HepG2 (cell line): ENCODE data around the gene NTF3. TPM values are rescaled to one million over a fixed set of nuclear protein-coding genes. Genes with fewer than 3 reads are reported as not detected.

Experiments used
- CBX1 ChIP-seq: IDR thresholded peaks from one replicate; pipeline ENCODE4 v1.6.1; 2016; ENCODE audit warnings: antibody characterized with exemption, low read depth
- DRAP1 ChIP-seq: IDR thresholded peaks from 2 replicates; pipeline ENCODE4 v1.6.1; 2016; ENCODE audit warnings: missing genetic modification reagents, missing compliant biosample characterization
- HOXA7 ChIP-seq: sonication (generic); formaldehyde crosslinking; IDR thresholded peaks from 2 replicates; pipeline ENCODE4 v1.8.1; 2022; ENCODE audit warnings: mild to moderate bottlenecking, missing genetic modification reagents, moderate library complexity
- PRPF4 ChIP-seq: fragments of 200-400 bp; formaldehyde crosslinking; IDR thresholded peaks from 2 replicates; pipeline ENCODE4 v1.6.1; 2016; ENCODE audit warnings: low read length, low read depth; ENCODE audit not compliant: poor library complexity, severe bottlenecking
- SOX6 ChIP-seq, 2 experiments: fragments of 450-650 bp in 1 of 2; sonication (generic) in 1 of 2; formaldehyde crosslinking in 1 of 2; IDR thresholded peaks; 2 replicates each; pipeline versions ENCODE4 v1.4.0 to v1.6.1; 2017 to 2020; ENCODE audit warnings: antibody characterized with exemption in 1 of 2, mild to moderate bottlenecking in 1 of 2, missing genetic modification reagents in 1 of 2
- ZBTB1 ChIP-seq: sonication (generic); formaldehyde crosslinking; IDR thresholded peaks from 2 replicates; pipeline ENCODE4 v1.4.0; 2020; ENCODE audit warnings: missing genetic modification reagents, borderline replicate concordance
- ZMYM2 ChIP-seq: sonication (generic); formaldehyde crosslinking; IDR thresholded peaks from 2 replicates; pipeline ENCODE4 v1.8.0; 2022; ENCODE audit warnings: mild to moderate bottlenecking, missing genetic modification reagents
- ZNF446 ChIP-seq: sonication (generic); formaldehyde crosslinking; IDR thresholded peaks from 2 replicates; pipeline ENCODE4 v1.5.0; 2020; ENCODE audit warnings: mild to moderate bottlenecking, missing genetic modification reagents
- polyA plus RNA-seq, 8 experiments: library from polyadenylated mRNA; depleted of rRNA in 3 of 8; stranded (reverse) in 7 of 8; unstranded in 1 of 8; fragments of >200 nt; fragmentation: Illumina TruSeq in 4 of 8; extraction: Trizol in 4 of 8; gene quantifications; 2 replicates each; pipeline versions ENCODE4 v1.2.1 to v1.2.3, GENCODE V29; 2011 to 2016; ENCODE audit warnings: low read depth in 4 of 8, missing spikeins in 1 of 8, mixed read lengths in 1 of 8; ENCODE audit not compliant: insufficient read depth in 1 of 8
- total RNA-seq, 5 experiments: library from RNA; depleted of rRNA; stranded (reverse); fragments of >200 nt; fragmentation: Illumina TruSeq; extraction: Trizol; gene quantifications; 2 replicates each; pipeline ENCODE4 v1.2.3, GENCODE V29; 2016; ENCODE audit warnings: low read depth in 1 of 5
- TF ChIP-seq, protein P1 (sequence below): sonication (generic); formaldehyde crosslinking; IDR thresholded peaks from 2 replicates; pipeline ENCODE4 v1.4.0; 2020; ENCODE audit warnings: mild to moderate bottlenecking, missing genetic modification reagents
- TF ChIP-seq, protein P2 (sequence below): sonication (generic); formaldehyde crosslinking; IDR thresholded peaks from 2 replicates; pipeline ENCODE4 v1.8.1; 2023; ENCODE audit warnings: missing genetic modification reagents, mild to moderate bottlenecking, borderline replicate concordance

The NTF3 gene
- total and polyA plus RNA-seq, 2 of the 13 experiments (the other 11 are each of a cell fraction or from before 2014, with no cell fraction given): not detected

- TF ChIP-seq, protein P1, sequence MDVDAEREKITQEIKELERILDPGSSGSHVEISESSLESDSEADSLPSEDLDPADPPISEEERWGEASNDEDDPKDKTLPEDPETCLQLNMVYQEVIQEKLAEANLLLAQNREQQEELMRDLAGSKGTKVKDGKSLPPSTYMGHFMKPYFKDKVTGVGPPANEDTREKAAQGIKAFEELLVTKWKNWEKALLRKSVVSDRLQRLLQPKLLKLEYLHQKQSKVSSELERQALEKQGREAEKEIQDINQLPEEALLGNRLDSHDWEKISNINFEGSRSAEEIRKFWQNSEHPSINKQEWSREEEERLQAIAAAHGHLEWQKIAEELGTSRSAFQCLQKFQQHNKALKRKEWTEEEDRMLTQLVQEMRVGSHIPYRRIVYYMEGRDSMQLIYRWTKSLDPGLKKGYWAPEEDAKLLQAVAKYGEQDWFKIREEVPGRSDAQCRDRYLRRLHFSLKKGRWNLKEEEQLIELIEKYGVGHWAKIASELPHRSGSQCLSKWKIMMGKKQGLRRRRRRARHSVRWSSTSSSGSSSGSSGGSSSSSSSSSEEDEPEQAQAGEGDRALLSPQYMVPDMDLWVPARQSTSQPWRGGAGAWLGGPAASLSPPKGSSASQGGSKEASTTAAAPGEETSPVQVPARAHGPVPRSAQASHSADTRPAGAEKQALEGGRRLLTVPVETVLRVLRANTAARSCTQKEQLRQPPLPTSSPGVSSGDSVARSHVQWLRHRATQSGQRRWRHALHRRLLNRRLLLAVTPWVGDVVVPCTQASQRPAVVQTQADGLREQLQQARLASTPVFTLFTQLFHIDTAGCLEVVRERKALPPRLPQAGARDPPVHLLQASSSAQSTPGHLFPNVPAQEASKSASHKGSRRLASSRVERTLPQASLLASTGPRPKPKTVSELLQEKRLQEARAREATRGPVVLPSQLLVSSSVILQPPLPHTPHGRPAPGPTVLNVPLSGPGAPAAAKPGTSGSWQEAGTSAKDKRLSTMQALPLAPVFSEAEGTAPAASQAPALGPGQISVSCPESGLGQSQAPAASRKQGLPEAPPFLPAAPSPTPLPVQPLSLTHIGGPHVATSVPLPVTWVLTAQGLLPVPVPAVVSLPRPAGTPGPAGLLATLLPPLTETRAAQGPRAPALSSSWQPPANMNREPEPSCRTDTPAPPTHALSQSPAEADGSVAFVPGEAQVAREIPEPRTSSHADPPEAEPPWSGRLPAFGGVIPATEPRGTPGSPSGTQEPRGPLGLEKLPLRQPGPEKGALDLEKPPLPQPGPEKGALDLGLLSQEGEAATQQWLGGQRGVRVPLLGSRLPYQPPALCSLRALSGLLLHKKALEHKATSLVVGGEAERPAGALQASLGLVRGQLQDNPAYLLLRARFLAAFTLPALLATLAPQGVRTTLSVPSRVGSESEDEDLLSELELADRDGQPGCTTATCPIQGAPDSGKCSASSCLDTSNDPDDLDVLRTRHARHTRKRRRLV (CRISPR knock-in tag): no peak
- TF ChIP-seq ZMYM2: no peak
- TF ChIP-seq CBX1: no peak
- TF ChIP-seq SOX6 (IDR thresholded peaks at IDR 0.05): no peak
- no peak for TF ChIP-seq SOX6 (CRISPR knock-in tag; IDR thresholded peaks at IDR 0.05)
- no peak for TF ChIP-seq PRPF4
- TF ChIP-seq DRAP1 (CRISPR knock-in tag): no peak
- TF ChIP-seq, protein P2, sequence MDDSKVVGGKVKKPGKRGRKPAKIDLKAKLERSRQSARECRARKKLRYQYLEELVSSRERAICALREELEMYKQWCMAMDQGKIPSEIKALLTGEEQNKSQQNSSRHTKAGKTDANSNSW (CRISPR knock-in tag): no peak
- TF ChIP-seq ZNF446 (CRISPR knock-in tag): no peak
- no peak for TF ChIP-seq ZBTB1 (CRISPR knock-in tag)
- no peak for TF ChIP-seq HOXA7 (CRISPR knock-in tag)
Measured at GRCh38 chr12:5453466-5453865, 21.6 kb downstream of the NTF3 start (continued).
